Common myeloid progenitor, CD34-positive (primary cell): ENCODE results near the gene GLI3.

Source experiments
- CTCF ChIA-PET: fragments of 350-600 bp; sonication (Branson Sonifier 250); formaldehyde crosslinking; loops from one replicate; lab custom pipeline; 2021; ENCODE audit warnings: antibody characterized with exemption; lab: Charles Lee
- POLR2A ChIA-PET: fragments of 350-600 bp; sonication (Branson Sonifier 250); formaldehyde crosslinking; loops from one replicate; lab custom pipeline; 2021; ENCODE audit warnings: antibody characterized with exemption; lab: Charles Lee
- DNase-seq, 3 donors: peaks; one replicate each; pipeline versions ENCODE4 v3.0.0 to v3.0.0-alpha.2; 2013
- H3K27ac ChIP-seq, 2 experiments: 1 replicate in 1 of 2; 2 replicates in 1 of 2; pipeline ENCODE4 v1.7.0; 2013; ENCODE audit warnings: inconsistent platforms in 2 of 2, low read length in 2 of 2, mild to moderate bottlenecking in 2 of 2, low read depth in 1 of 2, moderate library complexity in 1 of 2; ENCODE audit not compliant: severe bottlenecking in 2 of 2, insufficient read depth in 1 of 2, poor library complexity in 1 of 2
- H3K27me3 ChIP-seq, 5 experiments: replicated peaks in 2 of 5; 1 replicate in 3 of 5; 2 replicates in 2 of 5; pipeline versions ENCODE4 v1.6.1 to v1.7.0; 2013; ENCODE audit warnings: low read length in 4 of 5, mild to moderate bottlenecking in 2 of 5, moderate library complexity in 2 of 5, inconsistent platforms in 1 of 5; ENCODE audit not compliant: insufficient read depth in 5 of 5, control insufficient read depth in 4 of 5
- H3K36me3 ChIP-seq, 4 experiments: 1 replicate in 2 of 4; 2 replicates in 2 of 4; pipeline versions ENCODE4 v1.6.1 to v1.7.0; 2013; ENCODE audit warnings: low read length in 3 of 4, control low read depth in 1 of 4, mild to moderate bottlenecking in 1 of 4; ENCODE audit not compliant: control insufficient read depth in 4 of 4, insufficient read depth in 4 of 4
- H3K4me1 ChIP-seq, 4 experiments: 1 replicate in 3 of 4; 2 replicates in 1 of 4; pipeline versions ENCODE4 v1.6.1 to v1.7.1; 2013; ENCODE audit warnings: low read length in 3 of 4, mild to moderate bottlenecking in 3 of 4, control low read depth in 1 of 4, inconsistent platforms in 1 of 4, moderate library complexity in 1 of 4; ENCODE audit not compliant: control insufficient read depth in 4 of 4, insufficient read depth in 4 of 4; ENCODE audit errors: control extremely low read depth in 1 of 4
- H3K4me3 ChIP-seq, 7 experiments: 1 replicate in 4 of 7; 2 replicates in 3 of 7; pipeline versions ENCODE4 v1.5.1 to v1.7.0; 2013; ENCODE audit warnings: mild to moderate bottlenecking in 7 of 7, low read length in 6 of 7, moderate library complexity in 6 of 7, inconsistent platforms in 2 of 7, low read depth in 2 of 7, control low read depth in 1 of 7; ENCODE audit not compliant: insufficient read depth in 4 of 7, control insufficient read depth in 1 of 7; ENCODE audit errors: extremely low read depth in 1 of 7
- H3K9me3 ChIP-seq, 5 experiments: 1 replicate in 4 of 5; 2 replicates in 1 of 5; pipeline versions ENCODE4 v1.6.1 to v1.7.1; 2013; ENCODE audit warnings: low read length in 4 of 5, mild to moderate bottlenecking in 2 of 5, inconsistent platforms in 1 of 5, low read depth in 1 of 5, moderate library complexity in 1 of 5; ENCODE audit not compliant: control insufficient read depth in 4 of 5, insufficient read depth in 2 of 5; ENCODE audit errors: control extremely low read depth in 1 of 5
- WGBS: methylation state at CpG from one replicate; pipeline ENCODE4 v1.1.5; 2013; ENCODE audit not compliant: insufficient coverage; 5-methylcytosine and 5-hydroxymethylcytosine counted together

GLI3 gene

DNA sequence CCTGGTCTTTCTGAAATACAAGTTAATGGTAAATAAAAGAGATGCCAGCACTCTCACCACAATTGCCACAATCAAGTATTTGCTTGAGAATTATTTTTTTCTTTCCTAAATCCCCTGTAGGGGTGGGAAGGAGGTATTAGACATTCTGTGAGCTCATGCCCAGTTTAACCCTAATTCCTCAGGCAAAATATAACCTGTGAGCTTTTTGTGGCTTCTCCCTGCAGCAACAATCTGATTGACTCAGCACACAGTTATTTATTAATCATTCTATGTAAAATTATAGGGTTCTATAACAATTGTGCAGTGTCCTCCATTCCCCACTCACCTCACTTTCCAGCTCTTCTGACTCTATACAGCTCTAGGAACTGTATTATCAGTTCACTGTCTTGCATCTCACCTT, 66.3 kb downstream of the GLI3 start:
- Histone ChIP-seq H3K36me3 (no peaks in the 10 kb centered on the region), H3K4me3 (no peak overlapping the region), H3K27ac (no peak overlapping the region), H3K9me3 (no peaks in the 10 kb centered on the region), H3K4me1 (no peaks in the 10 kb centered on the region), H3K27me3 (peaks cover 0 to 5% (median 0%) of the 10 kb centered on the region in 5 experiments)
- POLR2A ChIA-PET, result no interaction called here
- CTCF ChIA-PET, result no interaction called here
- DNase-seq, result no peak

DNA sequence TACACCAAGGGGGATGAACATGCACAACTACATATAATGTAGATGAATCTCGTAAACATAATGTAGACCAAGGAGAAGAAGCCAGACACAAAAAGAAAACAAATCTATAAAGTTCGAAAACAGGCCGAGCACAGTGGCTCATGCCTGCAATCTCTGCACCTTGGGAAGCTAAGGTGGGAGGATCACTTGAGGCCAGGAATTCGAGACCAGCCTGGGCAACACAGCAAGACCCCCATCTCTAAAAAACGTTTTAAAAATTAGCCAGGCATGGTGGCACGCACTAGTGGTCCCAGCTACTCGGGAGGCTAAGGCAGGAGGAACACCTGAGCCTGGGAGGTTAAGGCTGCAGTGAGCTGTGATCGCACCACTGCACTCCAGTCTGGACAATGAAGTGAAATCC, 68.5 kb downstream of the GLI3 start:
- POLR2A ChIA-PET, result no interaction called here
- WGBS, result 93% methylated on average over 3 of the region's 8 CpGs
- no peaks in the 10 kb centered on the region for H3K36me3 ChIP-seq
- CTCF ChIA-PET, result no interaction called here
- peaks cover 0 to 5% (median 0%) of the 10 kb centered on the region in 5 experiments for H3K27me3 ChIP-seq
- no peak overlapping the region for H3K27ac ChIP-seq
- DNase-seq, result no peak
- no peaks in the 10 kb centered on the region for H3K9me3 ChIP-seq
- no peaks in the 10 kb centered on the region for H3K4me1 ChIP-seq
- H3K4me3 ChIP-seq, result no peak overlapping the region

DNA sequence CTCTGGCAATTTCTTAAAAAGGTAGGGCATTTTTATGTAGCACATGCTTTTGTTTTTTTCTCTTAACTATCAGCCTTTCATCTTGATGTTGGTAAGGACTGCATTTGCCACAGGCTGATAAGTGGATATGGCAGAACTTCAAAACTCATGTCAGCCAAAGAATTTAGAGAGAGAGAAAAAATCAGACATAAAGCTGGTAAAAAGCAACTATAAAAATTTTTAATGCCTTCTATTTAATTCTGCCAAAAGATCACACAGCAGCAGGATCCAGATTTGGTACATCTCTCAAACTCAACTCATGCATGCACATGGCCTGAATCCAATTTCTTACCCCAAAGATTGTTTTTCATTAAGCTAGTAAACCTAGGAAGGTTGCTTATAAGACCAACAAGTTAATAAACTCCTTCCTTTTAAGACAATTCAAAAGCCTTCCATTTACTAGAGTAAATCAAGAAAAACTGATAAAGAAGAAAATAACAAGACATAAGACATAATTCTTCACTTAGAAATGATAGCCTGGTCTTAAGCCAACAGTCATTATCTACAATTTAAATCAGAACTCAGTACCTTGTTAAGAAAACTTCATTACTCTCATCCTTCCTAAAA, 69.3 kb downstream of the GLI3 start:
- no peaks in the 10 kb centered on the region for H3K36me3 ChIP-seq
- H3K27ac ChIP-seq, result no peak overlapping the region
- ChIA-PET POLR2A (interaction anchor here (0.6 kb wide), 1 partner anchor 1046 kb away, joined by 3 read pairs; no protein-coding TSS in a partner anchor), CTCF (no interaction called here)
- no peak overlapping the region for H3K4me3 ChIP-seq
- H3K27me3 ChIP-seq, result peaks cover 0 to 5% (median 0%) of the 10 kb centered on the region in 5 experiments
- DNase-seq, result no peak
- no peaks in the 10 kb centered on the region for H3K9me3 ChIP-seq
- no peaks in the 10 kb centered on the region for H3K4me1 ChIP-seq

DNA sequence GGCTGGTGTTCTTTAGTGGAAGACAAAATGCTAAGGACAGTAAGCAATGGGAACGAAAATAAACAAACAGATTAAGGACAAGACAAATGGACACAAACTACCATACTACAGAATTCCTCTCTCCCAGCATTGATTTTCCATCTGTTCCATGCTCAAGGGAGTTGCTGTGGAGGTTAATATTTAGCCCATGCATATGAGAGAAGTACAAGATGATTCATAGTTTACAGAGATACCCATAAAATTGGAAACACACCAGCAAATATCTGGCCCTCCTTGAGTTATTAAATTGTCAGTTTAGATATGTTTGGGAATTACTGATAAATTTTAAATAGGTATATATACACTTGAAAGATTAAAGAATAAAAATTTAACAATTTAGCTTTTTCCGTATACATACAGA, 69.8 kb downstream of the GLI3 start:
- DNase-seq, result no peak
- no peak overlapping the region for H3K4me3 ChIP-seq
- H3K9me3 ChIP-seq, result no peaks in the 10 kb centered on the region
- WGBS, result no CpG with 5 or more reads among the region's 2 CpGs
- no peaks in the 10 kb centered on the region for H3K36me3 ChIP-seq
- ChIA-PET POLR2A (no interaction called here), CTCF (no interaction called here)
- no peak overlapping the region for H3K27ac ChIP-seq
- no peaks in the 10 kb centered on the region for H3K4me1 ChIP-seq
- H3K27me3 ChIP-seq, result peaks cover 0 to 4% (median 0%) of the 10 kb centered on the region in 5 experiments

- 100% methylated on average over 2 of the region's 5 CpGs for WGBS
- DNase-seq, result no peak
- Histone ChIP-seq H3K4me3 (no peak overlapping the region), H3K36me3 (no peaks in the 10 kb centered on the region), H3K4me1 (no peaks in the 10 kb centered on the region), H3K27me3 (peaks cover 0 to 4% (median 0%) of the 10 kb centered on the region in 5 experiments), H3K27ac (no peak overlapping the region), H3K9me3 (no peaks in the 10 kb centered on the region)
- CTCF ChIA-PET, result no interaction called here
- POLR2A ChIA-PET, result no interaction called here
These were observed 72.1 kb downstream of the GLI3 start for GRCh38 chr7:42164881-42165428.

- CTCF ChIA-PET, result no interaction called here
- Histone ChIP-seq H3K4me1 (no peaks in the 10 kb centered on the region), H3K36me3 (no peaks in the 10 kb centered on the region), H3K27me3 (peaks cover 0 to 4% (median 0%) of the 10 kb centered on the region in 5 experiments), H3K4me3 (no peak overlapping the region), H3K9me3 (no peaks in the 10 kb centered on the region), H3K27ac (no peak overlapping the region)
- 96% methylated on average over 3 of the region's 7 CpGs for whole genome bisulfite sequencing
- POLR2A ChIA-PET, result interaction anchor here (0.7 kb wide), 1 partner anchor 13 kb away, joined by 3 read pairs; no protein-coding TSS in a partner anchor
- DNase-seq, result no peak
These were observed 74.3 kb downstream of the GLI3 start for GRCh38 chr7:42162560-42163325.

DNA sequence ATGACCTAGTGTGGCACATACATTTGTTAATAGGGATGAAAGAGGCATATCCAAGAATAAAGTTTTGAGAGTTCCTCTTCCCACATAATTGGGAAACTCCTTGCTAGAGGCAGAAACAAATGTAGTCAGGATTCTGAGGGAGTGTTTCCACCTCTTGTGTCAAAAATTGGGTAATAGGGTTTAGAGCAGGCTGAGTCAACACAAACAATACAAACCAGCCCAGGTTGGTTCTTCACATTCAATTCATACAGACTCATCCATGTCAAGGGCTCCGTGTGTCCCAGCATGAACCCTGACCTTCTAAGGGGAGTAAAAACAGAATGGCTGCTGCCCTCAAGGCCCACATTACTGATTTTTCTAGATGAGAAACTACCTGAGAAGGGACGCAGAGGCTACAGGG, 75.3 kb downstream of the GLI3 start:
- Histone ChIP-seq H3K9me3 (no peaks in the 10 kb centered on the region), H3K27ac (no peak overlapping the region), H3K4me3 (no peak overlapping the region), H3K36me3 (no peaks in the 10 kb centered on the region), H3K27me3 (peaks cover 0 to 4% (median 0%) of the 10 kb centered on the region in 5 experiments), H3K4me1 (no peaks in the 10 kb centered on the region)
- ChIA-PET POLR2A (no interaction called here), CTCF (no interaction called here)
- DNase-seq, result no peak
- WGBS, result 100% methylated on average over 2 of the region's 2 CpGs
